Endothelial cell of umbilical vein (primary cell): Measurements from ENCODE around the gene FIS1.

Experiments
- EZH2 ChIP-seq: IDR thresholded peaks from 2 replicates; pipeline ENCODE4 v1.6.1; 2012; ENCODE audit warnings: borderline replicate concordance, low read depth, mild to moderate bottlenecking, moderate library complexity, low read length, inconsistent platforms; ENCODE audit not compliant: severe bottlenecking
- JUN ChIP-seq: IDR thresholded peaks from 2 replicates; pipeline ENCODE4 v1.6.1; 2011; ENCODE audit warnings: borderline replicate concordance, low read depth; ENCODE audit not compliant: insufficient read length, insufficient read depth
- TF ChIP-seq, protein P1 (sequence below), 2 donors: IDR thresholded peaks; 1 replicate in 1 of 2; 2 replicates in 1 of 2; pipeline ENCODE4 v1.5.1; 2011; ENCODE audit warnings: low read length in 2 of 2, mild to moderate bottlenecking in 2 of 2, moderate library complexity in 2 of 2, control low read depth in 1 of 2, inconsistent platforms in 1 of 2, low read depth in 1 of 2; ENCODE audit not compliant: insufficient read depth in 1 of 2; ENCODE audit errors: extremely low read depth in 1 of 2
- TF ChIP-seq, protein P2 (sequence below): IDR thresholded peaks from 2 replicates; pipeline ENCODE4 v1.6.1; 2011; ENCODE audit not compliant: insufficient read depth, insufficient read length

DNA sequence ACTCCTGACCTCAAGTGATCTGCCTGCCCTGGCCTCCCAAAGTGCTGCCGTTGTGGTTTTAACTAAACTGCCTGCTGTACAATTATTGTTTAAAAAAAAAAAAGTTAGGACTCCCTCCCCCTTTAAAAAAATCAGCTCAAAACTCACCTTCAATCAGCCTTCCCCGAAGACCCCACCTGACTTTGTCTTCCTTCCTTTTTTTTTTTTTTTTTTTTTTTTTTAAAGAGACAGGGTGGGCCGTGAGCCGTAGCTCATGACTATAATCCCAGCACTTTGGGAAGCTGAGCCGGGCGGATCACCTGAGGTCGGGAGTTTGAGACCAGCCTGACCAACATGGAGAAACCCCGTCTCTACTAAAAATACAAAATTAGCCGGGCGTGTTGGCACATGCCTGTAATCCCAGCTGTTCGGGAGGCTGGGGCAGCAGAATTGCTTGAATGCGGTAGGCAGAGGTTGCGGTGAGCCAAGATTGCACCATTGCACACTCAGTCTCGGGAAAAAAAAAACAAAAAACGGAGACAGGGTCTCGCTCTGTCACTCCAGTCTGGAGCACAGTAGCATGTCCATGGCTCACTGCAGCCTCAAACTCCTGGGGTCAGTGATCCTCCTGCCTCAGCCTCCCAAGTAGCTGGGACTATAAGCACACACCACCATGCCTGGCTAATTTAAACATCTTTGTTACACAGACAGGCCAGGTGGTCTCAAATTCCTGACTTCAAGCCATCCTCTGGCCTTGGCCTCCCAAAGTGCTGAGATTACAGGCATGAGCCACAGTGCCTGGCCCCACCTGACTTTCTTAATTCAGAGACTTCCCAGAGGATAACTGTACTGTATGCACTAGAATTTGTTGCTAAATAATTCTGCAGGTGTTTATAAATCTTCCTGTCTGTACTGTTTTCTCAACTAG, 3.2 kb downstream of the FIS1 start:
- TF ChIP-seq JUN (no peak), EZH2 (no peak)
- TF ChIP-seq, protein P1, sequence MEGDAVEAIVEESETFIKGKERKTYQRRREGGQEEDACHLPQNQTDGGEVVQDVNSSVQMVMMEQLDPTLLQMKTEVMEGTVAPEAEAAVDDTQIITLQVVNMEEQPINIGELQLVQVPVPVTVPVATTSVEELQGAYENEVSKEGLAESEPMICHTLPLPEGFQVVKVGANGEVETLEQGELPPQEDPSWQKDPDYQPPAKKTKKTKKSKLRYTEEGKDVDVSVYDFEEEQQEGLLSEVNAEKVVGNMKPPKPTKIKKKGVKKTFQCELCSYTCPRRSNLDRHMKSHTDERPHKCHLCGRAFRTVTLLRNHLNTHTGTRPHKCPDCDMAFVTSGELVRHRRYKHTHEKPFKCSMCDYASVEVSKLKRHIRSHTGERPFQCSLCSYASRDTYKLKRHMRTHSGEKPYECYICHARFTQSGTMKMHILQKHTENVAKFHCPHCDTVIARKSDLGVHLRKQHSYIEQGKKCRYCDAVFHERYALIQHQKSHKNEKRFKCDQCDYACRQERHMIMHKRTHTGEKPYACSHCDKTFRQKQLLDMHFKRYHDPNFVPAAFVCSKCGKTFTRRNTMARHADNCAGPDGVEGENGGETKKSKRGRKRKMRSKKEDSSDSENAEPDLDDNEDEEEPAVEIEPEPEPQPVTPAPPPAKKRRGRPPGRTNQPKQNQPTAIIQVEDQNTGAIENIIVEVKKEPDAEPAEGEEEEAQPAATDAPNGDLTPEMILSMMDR (IDR thresholded peaks at IDR 0.05; ENCODE audit: extremely low read depth in 1 of 2, insufficient read depth in 1 of 2, low read depth in 1 of 2, low read length in 2 of 2): no peak
- TF ChIP-seq, protein P2, sequence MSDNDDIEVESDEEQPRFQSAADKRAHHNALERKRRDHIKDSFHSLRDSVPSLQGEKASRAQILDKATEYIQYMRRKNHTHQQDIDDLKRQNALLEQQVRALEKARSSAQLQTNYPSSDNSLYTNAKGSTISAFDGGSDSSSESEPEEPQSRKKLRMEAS: no peak
